Uterine smooth muscle cell (primary cell): ENCODE measurements around the gene AP3D1. TPM values are rescaled to one million over a fixed set of nuclear protein-coding genes. Genes with fewer than 3 reads are reported as not detected.

Experiments used
- total RNA-seq: library from RNA; depleted of rRNA; stranded (reverse); fragments of >200 nt; gene quantifications from 2 replicates; pipeline ENCODE4 v1.2.3, GENCODE V29; 2014

Gene AP3D1
- 109 and 150 TPM in 2 replicates for total RNA-seq

DNA sequence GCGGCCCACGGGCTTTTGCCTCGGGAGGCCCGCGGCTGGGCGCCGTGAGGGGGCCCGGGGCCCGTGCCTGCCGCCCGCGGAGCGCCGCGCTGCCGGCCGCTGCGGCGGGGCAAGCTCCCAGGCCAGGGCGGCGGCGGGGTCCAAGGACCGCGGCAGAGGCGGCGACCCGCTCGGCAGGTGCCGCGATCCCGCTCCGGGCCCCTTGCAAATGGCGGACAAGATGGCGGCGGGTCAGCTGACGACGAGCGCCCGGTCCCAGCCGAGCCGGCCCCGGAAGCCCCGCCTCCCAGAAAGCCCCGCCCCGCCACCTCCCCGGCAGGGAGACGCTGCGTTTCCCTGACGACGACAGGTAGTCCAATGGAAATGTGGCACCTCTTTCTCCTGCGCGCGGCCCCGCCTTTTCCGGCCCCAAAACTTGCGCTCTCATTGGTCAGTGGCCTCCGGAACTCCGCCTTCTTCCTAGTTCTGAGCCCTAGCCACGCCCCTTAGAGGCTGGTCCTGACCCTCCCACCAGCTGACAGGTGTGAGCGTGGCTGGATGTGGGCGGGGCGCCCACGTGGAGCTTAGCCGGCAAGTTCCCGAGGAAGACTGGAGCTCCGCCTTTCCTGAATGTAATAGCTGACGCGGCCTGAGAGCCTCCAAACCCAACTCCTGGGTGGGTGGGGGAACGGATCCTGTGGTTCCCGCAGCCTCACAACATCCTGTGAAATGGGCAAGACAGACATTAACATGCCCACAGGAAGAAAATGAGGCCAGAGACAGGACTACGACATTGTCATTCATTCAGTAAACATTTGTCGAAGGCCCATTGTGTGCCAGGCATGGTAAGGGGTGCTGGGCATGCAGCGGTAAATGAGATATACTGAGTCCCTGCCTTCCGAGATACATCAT lies at the start of gene AP3D1:
Gene AP3D1, minus strand, starts transcription at position 228 of the 891 bp plus-strand sequence. CDS start 232 bp downstream, outside the sequence.

DNA sequence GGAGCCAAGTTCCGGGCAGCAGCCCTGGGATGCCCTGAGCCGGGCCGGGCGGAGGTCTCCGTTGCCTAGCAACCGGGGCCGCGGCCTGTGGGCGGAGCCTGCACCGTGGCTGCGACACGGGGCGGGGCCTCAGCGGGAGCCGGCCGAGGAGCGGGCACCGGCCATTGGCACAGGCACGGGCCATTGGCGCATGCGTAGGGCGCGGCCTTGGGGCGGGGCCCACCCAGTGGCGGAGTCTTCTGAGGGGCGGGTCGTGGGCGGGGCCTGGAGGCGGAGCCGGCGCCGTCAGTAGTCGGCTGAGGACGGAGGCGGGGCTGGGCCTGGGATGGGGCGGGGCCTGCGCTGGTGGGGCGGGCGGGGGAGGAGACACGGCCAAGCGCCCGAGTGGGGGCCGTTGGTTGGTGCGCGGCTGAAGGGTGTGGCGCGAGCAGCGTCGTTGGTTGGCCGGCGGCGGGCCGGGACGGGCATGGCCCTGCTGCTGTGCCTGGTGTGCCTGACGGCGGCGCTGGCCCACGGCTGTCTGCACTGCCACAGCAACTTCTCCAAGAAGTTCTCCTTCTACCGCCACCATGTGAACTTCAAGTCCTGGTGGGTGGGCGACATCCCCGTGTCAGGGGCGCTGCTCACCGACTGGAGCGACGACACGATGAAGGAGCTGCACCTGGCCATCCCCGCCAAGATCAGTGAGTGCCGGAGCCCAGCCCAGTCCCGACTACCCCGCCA lies 54.7 kb downstream of the AP3D1 start, which contains the start of gene IZUMO4:
Gene IZUMO4, plus strand, starts transcription at position 436 of the 723 bp plus-strand sequence. Its CDS starts 31 bp downstream, at position 467.

GRCh38 chr19:2096034-2096479 lies 55.3 kb downstream of the AP3D1 start, which contains the start of gene MOB3A:
Gene MOB3A, minus strand, starts transcription at chr19:2096326. Its CDS starts 17,766 bp downstream, at chr19:2078560.

DNA sequence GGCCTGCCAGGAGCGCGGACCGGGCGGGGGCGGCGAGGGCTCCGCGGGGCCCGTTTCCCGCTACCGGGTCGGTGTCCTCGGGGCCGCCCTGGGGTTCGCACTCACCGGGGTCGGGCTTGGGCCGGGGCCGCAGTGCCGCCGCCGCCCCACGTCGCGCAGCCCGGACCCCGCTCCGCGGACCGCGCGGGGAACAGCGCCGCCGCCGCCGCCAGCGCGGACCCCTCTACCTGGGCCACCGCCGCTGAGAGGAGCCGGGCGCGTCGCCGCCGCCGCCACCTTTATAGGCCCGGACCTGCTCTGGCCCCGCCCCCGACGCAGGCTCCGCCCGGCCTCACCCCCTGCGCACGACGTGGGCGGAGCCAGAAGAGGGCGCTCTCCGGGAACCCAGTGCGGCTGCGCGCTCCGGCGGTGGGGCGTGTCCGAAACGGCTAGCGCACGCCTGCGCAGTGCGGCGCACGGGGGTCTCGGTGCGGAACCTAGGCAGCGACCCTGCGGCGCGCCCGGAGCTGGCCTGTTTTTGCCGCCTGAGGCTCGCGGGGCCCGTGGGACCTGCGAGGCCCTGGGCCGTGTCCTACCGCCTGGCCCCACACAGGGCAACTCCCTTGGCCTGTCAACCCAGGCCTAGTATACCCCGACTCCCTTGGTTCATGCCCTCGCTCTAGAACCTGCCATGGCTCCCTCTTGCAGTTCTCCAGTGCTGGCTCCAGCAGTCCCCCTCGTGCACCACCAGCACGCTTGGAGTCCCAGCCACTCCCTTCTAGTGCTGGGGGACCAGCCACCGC lies 100.2 kb downstream of the AP3D1 start, which contains the start of gene MKNK2:
Gene MKNK2, minus strand, starts transcription at position 254 of the 782 bp plus-strand sequence. CDS start 393 bp downstream, outside the sequence.

Other genes starting within 250 kb of the AP3D1 start
- gene ADAT3, start 246.2 kb downstream of the AP3D1 start, total RNA-seq = 3.9 and 4.1 TPM in 2 replicates
- gene SCAMP4, start 246.2 kb downstream of the AP3D1 start, total RNA-seq = 36.7 and 39.5 TPM in 2 replicates
- 59.4 and 79.8 TPM in 2 replicates for gene CSNK1G2, start 210.4 kb downstream of the AP3D1 start, total RNA-seq
- 54.8 and 65.1 TPM in 2 replicates for gene BTBD2, start 135.9 kb downstream of the AP3D1 start, total RNA-seq
- gene MKNK2, start 100.3 kb downstream of the AP3D1 start, total RNA-seq = 68.3 and 189 TPM in 2 replicates
- gene MOB3A, start 55.2 kb downstream of the AP3D1 start, total RNA-seq = 33.5 and 36.7 TPM in 2 replicates
- 0.89 and 2.1 TPM in 2 replicates for gene IZUMO4, start 54.7 kb downstream of the AP3D1 start, total RNA-seq
- gene DOT1L, start 12.4 kb upstream of the AP3D1 start, total RNA-seq = 5.4 and 9.4 TPM in 2 replicates
- 61.1 and 68.4 TPM in 2 replicates for gene PLEKHJ1, start 84.8 kb upstream of the AP3D1 start, total RNA-seq
- gene SF3A2, start 85.3 kb upstream of the AP3D1 start, total RNA-seq = 31.4 and 40.7 TPM in 2 replicates
- gene AMH, start 97.8 kb upstream of the AP3D1 start, total RNA-seq = 0.66 and 1.6 TPM in 2 replicates
- not detected in 2 replicates for gene JSRP1, start 104.9 kb upstream of the AP3D1 start, total RNA-seq
- gene PEAK3, start 130.6 kb upstream of the AP3D1 start, total RNA-seq = not detected in 2 replicates
- gene LINGO3, start 156.6 kb upstream of the AP3D1 start, total RNA-seq = under 0.01 TPM in 1 of 2 replicates, not detected in the other
- gene LSM7, start 177.0 kb upstream of the AP3D1 start, total RNA-seq = 115 and 162 TPM in 2 replicates
- 38.5 and 39.9 TPM in 2 replicates for gene SPPL2B, start 177.1 kb upstream of the AP3D1 start, total RNA-seq
- not detected in 2 replicates for gene TMPRSS9, start 208.7 kb upstream of the AP3D1 start, total RNA-seq